ENCODE data around the gene FNIP2. TPM values are rescaled to one million over a fixed set of nuclear protein-coding genes. Genes with fewer than 3 reads are reported as not detected.

Gene FNIP2
- total and polyA plus RNA-seq, 3 donors from 2014 or later = 23.5 to 28.4 (median 25.0) TPM

GRCh38 chr4:158836002-158836369 is 67.2 kb downstream of the FNIP2 start:
- intact Hi-C loops (cut with DNase I; ENCODE audit: low total_unique reads) = no loop called here
- TF ChIP-seq POLR2A (IDR thresholded peaks at IDR 0.05) (no peak), CTCF (IDR thresholded peaks at IDR 0.05) (no peak)
- no peaks in the 10 kb centered on the region for H3K36me3 ChIP-seq (ENCODE audit: low read depth, missing control alignments)
- no peaks in the 10 kb centered on the region for H3K4me1 ChIP-seq
- WGBS, 2 donors = 70 to 73% methylated on average over 1 of the region's 1 CpG
- H3K27me3 ChIP-seq = no peaks in the 10 kb centered on the region
- H3K4me3 ChIP-seq = no peak overlapping the region
- DNase-seq = no peak
- H3K9me3 ChIP-seq = no peaks in the 10 kb centered on the region
- no peak overlapping the region for H3K27ac ChIP-seq

GRCh38 chr4:158836828-158837449 is 68.1 kb downstream of the FNIP2 start:
- WGBS, 2 donors = 48 to 83% methylated on average over 4 of the region's 4 CpGs
- no peak for TF ChIP-seq POLR2A (IDR thresholded peaks at IDR 0.05)
- TF ChIP-seq CTCF (IDR thresholded peaks at IDR 0.05) = no peak
- no peaks in the 10 kb centered on the region for H3K36me3 ChIP-seq (ENCODE audit: low read depth, missing control alignments)
- intact Hi-C loops (cut with DNase I; ENCODE audit: low total_unique reads) = no loop called here
- H3K27ac ChIP-seq = no peak overlapping the region
- H3K4me1 ChIP-seq = no peaks in the 10 kb centered on the region
- no peak overlapping the region for H3K4me3 ChIP-seq
- no peaks in the 10 kb centered on the region for H3K9me3 ChIP-seq
- no peaks in the 10 kb centered on the region for H3K27me3 ChIP-seq
- DNase-seq = no peak

GRCh38 chr4:158837527-158838141 is 68.8 kb downstream of the FNIP2 start:
- intact Hi-C loops (cut with DNase I; ENCODE audit: low total_unique reads) = no loop called here
- no peak for TF ChIP-seq POLR2A (IDR thresholded peaks at IDR 0.05)
- no peak for TF ChIP-seq CTCF (IDR thresholded peaks at IDR 0.05)
- WGBS, 2 donors = 96 to 97% methylated on average over 2 of the region's 2 CpGs
- Histone ChIP-seq H3K27me3 (no peaks in the 10 kb centered on the region), H3K27ac (no peak overlapping the region), H3K4me3 (no peak overlapping the region), H3K9me3 (no peaks in the 10 kb centered on the region), H3K4me1 (no peaks in the 10 kb centered on the region), H3K36me3 (ENCODE audit: low read depth, missing control alignments) (no peaks in the 10 kb centered on the region)
- DNase-seq = no peak

GRCh38 chr4:158840131-158840530 is 71.3 kb downstream of the FNIP2 start:
- Histone ChIP-seq H3K9me3 (no peaks in the 10 kb centered on the region), H3K36me3 (ENCODE audit: low read depth, missing control alignments) (no peaks in the 10 kb centered on the region), H3K27ac (no peak overlapping the region), H3K27me3 (no peaks in the 10 kb centered on the region), H3K4me1 (no peaks in the 10 kb centered on the region), H3K4me3 (no peak overlapping the region)
- no peak for DNase-seq
- no peak for TF ChIP-seq CTCF (IDR thresholded peaks at IDR 0.05)
- TF ChIP-seq POLR2A (IDR thresholded peaks at IDR 0.05) = no peak
- WGBS, 2 donors = 94 to 95% methylated on average over 4 of the region's 4 CpGs
- intact Hi-C loops (cut with DNase I; ENCODE audit: low total_unique reads) = no loop called here

GRCh38 chr4:158841540-158841939 is 72.7 kb downstream of the FNIP2 start:
- TF ChIP-seq CTCF (IDR thresholded peaks at IDR 0.05) (no peak), POLR2A (IDR thresholded peaks at IDR 0.05) (no peak)
- Histone ChIP-seq H3K4me1 (no peaks in the 10 kb centered on the region), H3K36me3 (ENCODE audit: low read depth, missing control alignments) (no peaks in the 10 kb centered on the region), H3K27ac (no peak overlapping the region), H3K4me3 (no peak overlapping the region), H3K9me3 (no peaks in the 10 kb centered on the region), H3K27me3 (no peaks in the 10 kb centered on the region)
- WGBS, 2 donors = 46 to 57% methylated on average over 3 of the region's 3 CpGs
- intact Hi-C loops (cut with DNase I; ENCODE audit: low total_unique reads) = no loop called here
- DNase-seq = peak; percentile 55

Measured in testis (tissue), 3 donors.